ENCODE results near the gene DNAJC15. TPM values are rescaled to one million over a fixed set of nuclear protein-coding genes. Genes with fewer than 3 reads are reported as not detected.

Gene DNAJC15
- 17.1 and 18.2 TPM in 2 replicates for total RNA-seq

DNA sequence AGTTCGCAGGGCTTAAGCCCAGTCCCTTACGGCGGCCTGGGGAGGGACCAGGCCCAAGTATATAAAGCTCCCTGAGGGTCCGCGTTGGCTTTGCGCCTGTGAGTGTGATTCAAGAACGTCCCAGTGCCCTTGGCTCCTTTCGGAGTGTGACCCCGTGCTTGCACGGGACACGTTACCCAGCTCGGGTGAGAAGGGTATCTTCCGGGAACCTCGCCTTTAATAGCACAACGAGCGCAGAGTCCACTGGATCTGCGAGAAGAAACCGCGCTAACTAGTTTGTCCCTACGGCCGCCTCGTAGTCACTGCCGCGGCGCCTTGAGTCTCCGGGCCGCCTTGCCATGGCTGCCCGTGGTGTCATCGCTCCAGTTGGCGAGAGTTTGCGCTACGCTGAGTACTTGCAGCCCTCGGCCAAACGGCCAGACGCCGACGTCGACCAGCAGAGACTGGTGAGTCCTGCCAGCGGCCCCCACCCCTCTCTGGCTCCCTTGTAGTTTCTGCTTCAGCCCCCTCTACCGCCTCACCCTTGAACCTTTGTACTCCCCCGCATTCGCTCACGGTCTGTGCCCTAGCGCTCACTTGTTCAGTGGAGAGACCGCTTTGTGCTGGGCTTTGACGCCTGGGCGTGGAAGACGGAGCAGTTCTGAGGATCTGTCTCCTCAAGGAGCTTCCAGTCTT lies at the start of gene DNAJC15:
Gene DNAJC15 (plus strand): TSS at position 298 of the 675 bp plus-strand sequence. CDS start 41 bp downstream, at position 339.
- intact Hi-C loops (cut with micrococcal nuclease): loop anchor here (1.0 to 2.0 kb wide), 4 partner anchors 27 to 53 kb away; partner anchors contain the start of gene EPSTI1

- intact Hi-C loops (cut with micrococcal nuclease): loop anchor here (10.0 kb wide), 1 partner anchor 99 kb away; no protein-coding TSS in a partner anchor
Observed at GRCh38 chr13:42976066-42976465, 47.3 kb upstream of the DNAJC15 start.

GRCh38 chr13:42977219-42977659 lies 46.1 kb upstream of the DNAJC15 start:
- intact Hi-C loops (cut with micrococcal nuclease): loop anchor here (10.0 kb wide), 1 partner anchor 98 kb away; no protein-coding TSS in a partner anchor

- intact Hi-C loops (cut with micrococcal nuclease): no loop called here
Observed at GRCh38 chr13:42981317-42981716, 42.1 kb upstream of the DNAJC15 start.

GRCh38 chr13:42981853-42982252 lies 41.5 kb upstream of the DNAJC15 start:
- intact Hi-C loops (cut with micrococcal nuclease): no loop called here

GRCh38 chr13:42984026-42984425 lies 39.4 kb upstream of the DNAJC15 start:
- intact Hi-C loops (cut with micrococcal nuclease): no loop called here

- intact Hi-C loops (cut with micrococcal nuclease): no loop called here
Observed at GRCh38 chr13:42984691-42985090, 38.7 kb upstream of the DNAJC15 start.

DNA sequence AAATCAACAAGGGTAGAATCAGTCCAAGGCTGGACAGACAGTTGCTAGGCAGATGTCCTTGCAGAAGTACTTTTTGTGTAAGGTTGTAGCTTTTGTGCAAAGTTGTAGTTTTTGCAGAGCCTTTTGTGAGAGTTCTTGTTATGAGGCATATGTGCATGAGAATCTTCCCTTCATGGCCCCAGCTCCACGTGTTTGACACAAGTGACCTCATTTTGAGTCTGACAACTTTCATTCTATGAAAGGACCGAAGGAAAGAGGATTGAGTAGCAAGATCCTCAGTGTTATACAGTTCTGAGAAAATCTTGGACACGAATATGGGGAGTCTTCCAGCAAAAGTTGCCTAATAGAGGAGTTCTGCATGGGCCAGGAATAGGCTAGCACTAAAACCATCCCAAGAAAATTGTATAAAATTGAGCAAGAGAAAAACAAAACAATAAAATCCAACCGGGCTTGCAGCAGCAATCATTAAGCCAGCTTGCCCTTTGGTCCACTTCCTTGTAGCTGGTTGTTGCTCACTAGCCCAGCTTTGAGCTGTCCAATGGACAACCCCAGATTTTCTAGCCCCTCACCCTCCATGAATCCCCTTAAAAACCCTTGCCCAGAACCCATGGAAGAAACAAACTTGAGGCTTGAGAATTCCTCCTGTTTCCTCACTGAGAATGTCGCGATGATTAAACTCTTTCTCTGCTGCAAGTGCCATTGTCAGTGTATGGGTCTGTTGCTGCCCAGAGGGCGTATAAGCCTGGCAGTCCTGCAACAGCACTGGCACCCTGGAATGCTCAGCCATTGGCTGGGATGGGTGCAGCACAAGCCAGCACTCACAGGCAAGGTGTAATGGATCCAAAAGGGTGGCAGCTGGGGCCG lies 37.8 kb upstream of the DNAJC15 start:
- intact Hi-C loops (cut with micrococcal nuclease): no loop called here

- intact Hi-C loops (cut with micrococcal nuclease): no loop called here
Observed at GRCh38 chr13:42986176-42986574, 37.2 kb upstream of the DNAJC15 start.

- intact Hi-C loops (cut with micrococcal nuclease): loop anchor here (1.0 to 10.0 kb wide), 3 partner anchors 20 to 718 kb away; partner anchors contain the start of gene AKAP11
Observed at GRCh38 chr13:42990291-42991232, 32.8 kb upstream of the DNAJC15 start.

GRCh38 chr13:42991233-42991897 lies 32.0 kb upstream of the DNAJC15 start:
- intact Hi-C loops (cut with micrococcal nuclease): loop anchor here (5.0 to 10.0 kb wide), 2 partner anchors 597 to 719 kb away; partner anchors contain the start of gene AKAP11

- intact Hi-C loops (cut with micrococcal nuclease): loop anchor here (1.0 to 10.0 kb wide), 4 partner anchors 31 to 720 kb away; partner anchors contain the start of genes AKAP11 and DNAJC15
Observed at GRCh38 chr13:42991898-42992763, 31.3 kb upstream of the DNAJC15 start, which contains the start of gene EPSTI1. TSS of gene EPSTI1 (minus strand) at chr13:42992241. CDS start at chr13:42992165, 76 bp downstream.

GRCh38 chr13:42992764-42993122 lies 30.6 kb upstream of the DNAJC15 start:
- intact Hi-C loops (cut with micrococcal nuclease): loop anchor here (1.0 to 10.0 kb wide), 4 partner anchors 31 to 720 kb away; partner anchors contain the start of genes AKAP11 and DNAJC15

GRCh38 chr13:42994878-42995277 lies 28.5 kb upstream of the DNAJC15 start:
- intact Hi-C loops (cut with micrococcal nuclease): loop anchor here (5.0 to 10.0 kb wide), 2 partner anchors 600 to 723 kb away; partner anchors contain the start of gene AKAP11

GRCh38 chr13:42996584-42996983 lies 26.8 kb upstream of the DNAJC15 start:
- intact Hi-C loops (cut with micrococcal nuclease): loop anchor here (1.0 to 10.0 kb wide), 2 partner anchors 27 to 602 kb away; partner anchors contain the start of gene DNAJC15

GRCh38 chr13:42997381-42997780 lies 26.0 kb upstream of the DNAJC15 start:
- intact Hi-C loops (cut with micrococcal nuclease): loop anchor here (10.0 kb wide), 1 partner anchor 603 kb away; no protein-coding TSS in a partner anchor

DNA sequence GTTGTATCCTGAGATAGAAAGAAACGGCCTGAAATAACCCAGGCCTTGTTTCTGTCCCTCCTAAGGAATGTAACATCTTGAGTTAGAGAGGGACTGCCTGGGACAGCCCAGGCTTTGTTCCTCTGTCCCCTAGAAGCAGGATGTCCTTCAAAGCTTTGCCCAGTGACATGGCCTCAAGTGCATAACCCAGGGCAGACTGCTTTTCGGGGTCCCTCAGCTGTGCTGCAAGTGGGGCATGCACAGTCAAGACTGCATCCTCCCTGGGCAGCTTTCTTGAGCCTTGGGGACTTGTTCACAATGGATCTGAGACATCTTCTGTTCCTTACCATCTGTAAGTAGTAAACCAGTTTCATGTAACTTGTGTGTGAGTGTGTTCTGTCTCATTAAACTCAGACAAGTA lies 23.9 kb upstream of the DNAJC15 start:
- intact Hi-C loops (cut with micrococcal nuclease): loop anchor here (10.0 kb wide), 1 partner anchor 605 kb away; no protein-coding TSS in a partner anchor

DNA sequence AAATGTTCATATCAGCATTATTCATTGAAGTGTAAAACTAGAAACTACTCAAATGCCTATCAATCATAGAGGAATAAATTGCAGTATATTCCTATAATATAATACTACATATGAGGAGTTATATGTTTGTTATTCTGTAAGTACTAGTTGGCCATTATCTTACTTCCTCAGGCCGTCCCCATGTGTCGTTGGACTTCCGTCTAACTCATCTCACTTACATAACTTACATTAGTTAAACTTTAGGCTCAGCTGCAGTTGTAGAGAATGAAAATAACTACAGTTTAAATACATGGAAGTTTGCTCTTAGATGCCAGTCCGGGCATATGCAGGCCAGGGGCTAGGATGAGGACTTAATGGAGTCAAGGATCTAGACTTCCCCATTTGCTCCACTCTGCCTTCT lies 22.7 kb upstream of the DNAJC15 start:
- intact Hi-C loops (cut with micrococcal nuclease): no loop called here

GRCh38 chr13:43002021-43002420 lies 21.4 kb upstream of the DNAJC15 start:
- intact Hi-C loops (cut with micrococcal nuclease): no loop called here
